Muscle layer of duodenum (tissue), 2 donors: ENCODE results near the gene CFH.

Experiments used
- H3K27ac ChIP-seq: one replicate; pipeline ENCODE4 v1.7.0; 2013; ENCODE audit warnings: mild to moderate bottlenecking, low read length
- H3K27me3 ChIP-seq: one replicate; pipeline ENCODE4 v1.7.0; 2013; ENCODE audit warnings: low read depth, mild to moderate bottlenecking, control low read depth, low read length
- H3K36me3 ChIP-seq, 2 donors: one replicate each; pipeline ENCODE4 v1.7.0; 2013; ENCODE audit warnings: low read length in 2 of 2, control low read depth in 1 of 2, mild to moderate bottlenecking in 1 of 2; ENCODE audit not compliant: insufficient read depth in 2 of 2, control insufficient read depth in 1 of 2
- H3K4me1 ChIP-seq, 2 donors: one replicate each; pipeline ENCODE4 v1.7.0; 2013; ENCODE audit warnings: low read length in 2 of 2, mild to moderate bottlenecking in 2 of 2, control low read depth in 1 of 2, moderate library complexity in 1 of 2; ENCODE audit not compliant: insufficient read depth in 2 of 2, control insufficient read depth in 1 of 2
- H3K4me3 ChIP-seq, 2 donors: one replicate each; pipeline ENCODE4 v1.7.0; 2013; ENCODE audit warnings: low read length in 2 of 2, low read depth in 1 of 2, mild to moderate bottlenecking in 1 of 2
- H3K9me3 ChIP-seq, 2 donors: one replicate each; pipeline ENCODE4 v1.7.0; 2013; ENCODE audit warnings: low read length in 2 of 2, control low read depth in 1 of 2, mild to moderate bottlenecking in 1 of 2; ENCODE audit not compliant: control insufficient read depth in 1 of 2
- donor health status: healthy.

CFH gene

DNA sequence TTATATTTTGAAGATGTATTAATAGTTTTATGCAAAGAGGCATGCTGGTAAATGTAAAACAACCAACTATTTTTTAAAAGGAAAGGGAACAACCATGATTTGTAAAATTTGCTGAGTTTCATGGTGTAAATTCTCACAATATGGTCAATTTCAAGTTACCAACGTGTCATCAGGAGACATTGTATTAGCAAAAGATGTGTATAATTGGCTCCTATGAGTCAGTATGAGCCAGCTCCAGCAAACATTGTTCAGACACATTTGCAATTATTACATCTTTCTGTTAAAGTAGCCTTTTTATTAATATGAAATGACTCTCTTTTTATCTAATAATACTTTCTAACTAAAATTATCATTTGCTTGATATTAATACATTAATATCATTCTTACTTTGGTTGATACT, 15.3 kb downstream of the CFH start:
- Histone ChIP-seq H3K27me3 (no peaks in the 10 kb centered on the region), H3K4me1 (no peaks in the 10 kb centered on the region), H3K9me3 (peaks cover 2 to 4% of the 10 kb centered on the region in 2 donors), H3K4me3 (no peak overlapping the region), H3K36me3 (no peaks in the 10 kb centered on the region), H3K27ac (no peak overlapping the region)

- H3K4me1 ChIP-seq: no peaks in the 10 kb centered on the region
- peaks cover 2 to 4% of the 10 kb centered on the region in 2 donors for H3K9me3 ChIP-seq
- H3K4me3 ChIP-seq: no peak overlapping the region
- H3K36me3 ChIP-seq: no peaks in the 10 kb centered on the region
- H3K27ac ChIP-seq: no peak overlapping the region
- H3K27me3 ChIP-seq: no peaks in the 10 kb centered on the region
Measured at GRCh38 chr1:196669051-196669450, 17.2 kb downstream of the CFH start.

GRCh38 chr1:196669693-196670092, 17.9 kb downstream of the CFH start:
- Histone ChIP-seq H3K27me3 (no peaks in the 10 kb centered on the region), H3K4me3 (no peak overlapping the region), H3K27ac (no peak overlapping the region), H3K36me3 (no peaks in the 10 kb centered on the region), H3K4me1 (no peaks in the 10 kb centered on the region), H3K9me3 (peaks cover 2 to 4% of the 10 kb centered on the region in 2 donors)

- H3K27me3 ChIP-seq: no peaks in the 10 kb centered on the region
- H3K36me3 ChIP-seq: no peaks in the 10 kb centered on the region
- H3K4me3 ChIP-seq: no peak overlapping the region
- no peak overlapping the region for H3K27ac ChIP-seq
- H3K9me3 ChIP-seq: no peaks in the 10 kb centered on the region
- no peaks in the 10 kb centered on the region for H3K4me1 ChIP-seq
Measured at GRCh38 chr1:196674908-196675307, 23.1 kb downstream of the CFH start.

DNA sequence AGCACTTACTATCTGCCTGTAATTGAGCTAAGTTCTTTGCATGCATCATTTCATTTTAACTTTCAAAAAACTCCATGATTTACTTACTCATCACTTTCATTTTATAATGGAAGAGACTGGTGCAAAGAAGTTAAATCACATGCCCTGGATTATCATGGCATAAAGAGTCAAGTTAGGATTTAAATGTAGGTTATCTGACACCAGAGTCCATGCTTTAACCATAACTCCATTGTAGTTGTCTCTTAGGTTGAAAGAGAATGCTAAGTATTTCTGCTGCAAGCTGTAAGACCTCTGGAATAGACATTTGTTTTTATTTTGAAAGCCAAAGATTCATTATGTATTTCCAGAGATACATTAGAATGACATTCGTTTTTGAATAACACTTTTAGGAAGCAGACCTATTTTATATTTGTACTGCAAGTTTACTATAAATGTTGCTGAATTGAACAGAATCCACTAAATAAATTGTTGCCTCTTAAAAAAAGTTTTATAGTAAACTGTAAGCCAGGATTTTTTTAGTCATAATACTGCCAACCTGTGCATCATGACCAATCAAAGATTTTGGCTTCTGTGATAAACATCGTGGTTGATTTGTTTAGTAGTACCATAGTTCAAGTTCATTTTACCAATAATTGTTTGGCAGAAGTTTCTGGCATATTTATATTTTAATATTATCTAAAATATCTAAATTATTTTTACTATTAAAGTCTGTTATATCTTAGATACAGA, 26.1 kb downstream of the CFH start:
- Histone ChIP-seq H3K4me3 (no peak overlapping the region), H3K4me1 (no peaks in the 10 kb centered on the region), H3K27ac (no peak overlapping the region), H3K36me3 (no peaks in the 10 kb centered on the region), H3K9me3 (no peaks in the 10 kb centered on the region), H3K27me3 (no peaks in the 10 kb centered on the region)

DNA sequence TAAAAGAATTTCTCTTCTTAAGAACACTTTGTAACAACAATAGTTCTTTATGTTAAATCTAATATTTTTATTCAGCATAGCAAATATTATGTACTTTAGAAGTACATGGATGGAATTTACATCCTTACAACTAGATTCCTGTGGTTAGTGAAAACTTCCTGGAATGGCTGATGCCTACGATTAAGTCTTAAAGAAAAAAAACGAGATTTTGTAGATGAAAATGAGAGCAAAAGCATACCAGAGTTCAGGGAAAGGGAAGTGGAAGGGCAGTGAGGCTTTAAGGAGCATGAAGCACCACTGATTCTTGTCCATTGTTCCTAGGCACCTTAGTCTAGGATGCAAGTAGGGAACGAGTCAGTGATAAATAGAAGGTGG, 26.7 kb downstream of the CFH start:
- Histone ChIP-seq H3K36me3 (no peaks in the 10 kb centered on the region), H3K27me3 (no peaks in the 10 kb centered on the region), H3K4me1 (no peaks in the 10 kb centered on the region), H3K9me3 (no peaks in the 10 kb centered on the region), H3K27ac (no peak overlapping the region), H3K4me3 (no peak overlapping the region)

DNA sequence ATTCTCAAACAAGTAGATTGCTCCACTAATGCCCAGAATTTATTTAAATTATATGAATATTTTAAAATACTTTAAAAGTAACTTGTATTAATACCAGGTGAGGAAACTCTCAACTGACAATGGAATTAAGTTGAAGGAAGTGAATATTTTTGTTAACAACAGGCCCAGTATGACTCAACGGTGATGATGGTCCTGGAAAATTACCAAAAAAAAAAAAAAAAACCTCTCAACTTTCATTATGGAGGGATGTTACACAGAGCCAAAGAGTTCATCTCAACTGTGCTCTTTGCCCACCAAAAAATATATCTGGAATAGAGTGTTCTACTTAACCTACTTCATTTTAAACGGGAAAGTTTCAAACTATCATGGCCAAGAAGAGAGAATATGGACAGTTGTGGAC, 28.3 kb downstream of the CFH start:
- no peaks in the 10 kb centered on the region for H3K9me3 ChIP-seq
- no peaks in the 10 kb centered on the region for H3K36me3 ChIP-seq
- no peak overlapping the region for H3K4me3 ChIP-seq

DNA sequence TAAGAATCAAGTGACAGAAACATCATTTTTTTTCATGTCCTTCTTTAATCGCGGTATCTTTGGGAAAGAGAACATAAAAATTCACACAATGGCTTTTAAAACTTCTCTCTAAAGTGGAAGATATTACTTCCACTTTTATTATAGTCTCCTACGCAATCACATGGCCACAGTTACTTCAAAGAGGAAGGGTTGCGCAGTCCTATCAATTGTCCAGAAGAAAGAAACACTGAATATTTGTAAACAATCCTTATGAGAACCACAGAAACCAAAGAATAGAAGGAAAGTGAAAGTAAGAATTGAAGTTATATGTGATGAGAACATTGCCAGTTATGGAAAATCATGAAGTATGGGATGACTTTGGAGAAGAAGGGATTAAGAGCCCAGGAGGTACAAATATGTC, 32.6 kb downstream of the CFH start:
- no peaks in the 10 kb centered on the region for H3K27me3 ChIP-seq
- no peak overlapping the region for H3K27ac ChIP-seq
- no peaks in the 10 kb centered on the region for H3K9me3 ChIP-seq
- no peaks in the 10 kb centered on the region for H3K4me1 ChIP-seq
- no peaks in the 10 kb centered on the region for H3K36me3 ChIP-seq
- H3K4me3 ChIP-seq: no peak overlapping the region

More for the DNA sequence above, 28.3 kb downstream of the CFH start:
- Histone ChIP-seq H3K27ac (no peak overlapping the region), H3K4me1 (no peaks in the 10 kb centered on the region), H3K27me3 (no peaks in the 10 kb centered on the region)

DNA sequence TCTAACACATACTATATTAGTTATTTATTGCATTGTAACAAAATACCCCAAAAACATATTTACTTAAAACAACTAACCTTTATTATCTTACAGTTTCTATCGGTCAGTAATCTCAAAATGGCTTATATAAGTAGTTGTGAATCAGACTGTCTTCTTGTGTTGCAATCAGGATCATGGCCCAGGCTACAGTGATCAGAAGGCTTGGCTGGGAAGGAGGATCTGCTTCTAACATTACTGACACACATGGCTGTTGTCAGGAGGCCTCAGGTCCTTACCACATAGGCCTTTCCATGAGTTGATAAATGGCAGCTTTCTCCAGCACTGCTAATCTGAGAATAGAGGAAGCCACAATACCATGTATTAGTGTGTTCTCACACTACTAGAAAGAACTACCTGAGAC, 33.7 kb downstream of the CFH start:
- H3K4me1 ChIP-seq: no peaks in the 10 kb centered on the region
- H3K9me3 ChIP-seq: no peaks in the 10 kb centered on the region
- no peak overlapping the region for H3K27ac ChIP-seq
- H3K4me3 ChIP-seq: no peak overlapping the region
- H3K36me3 ChIP-seq: no peaks in the 10 kb centered on the region
- no peaks in the 10 kb centered on the region for H3K27me3 ChIP-seq

DNA sequence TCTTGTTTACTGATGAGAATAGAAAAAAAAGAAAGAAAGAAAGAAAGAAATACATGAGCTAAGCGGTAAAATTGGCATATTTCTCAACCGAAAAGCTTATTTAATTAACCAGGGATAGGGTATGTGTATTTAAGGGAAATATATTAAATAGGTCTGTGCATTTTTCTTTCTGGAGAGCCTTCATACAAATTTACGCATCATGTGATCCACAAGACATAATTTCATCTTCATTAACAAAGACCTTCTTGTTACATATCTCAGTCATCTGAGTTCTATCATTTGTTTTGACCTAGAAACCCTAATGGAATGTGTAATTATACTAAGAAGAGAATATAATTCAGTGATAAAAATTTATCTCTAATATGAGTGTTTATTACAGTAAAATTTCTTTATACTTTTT, 37.2 kb downstream of the CFH start:
- H3K27me3 ChIP-seq: no peaks in the 10 kb centered on the region
- H3K4me1 ChIP-seq: no peaks in the 10 kb centered on the region
- no peak overlapping the region for H3K27ac ChIP-seq
- no peaks in the 10 kb centered on the region for H3K9me3 ChIP-seq
- H3K36me3 ChIP-seq: no peaks in the 10 kb centered on the region
- no peak overlapping the region for H3K4me3 ChIP-seq

DNA sequence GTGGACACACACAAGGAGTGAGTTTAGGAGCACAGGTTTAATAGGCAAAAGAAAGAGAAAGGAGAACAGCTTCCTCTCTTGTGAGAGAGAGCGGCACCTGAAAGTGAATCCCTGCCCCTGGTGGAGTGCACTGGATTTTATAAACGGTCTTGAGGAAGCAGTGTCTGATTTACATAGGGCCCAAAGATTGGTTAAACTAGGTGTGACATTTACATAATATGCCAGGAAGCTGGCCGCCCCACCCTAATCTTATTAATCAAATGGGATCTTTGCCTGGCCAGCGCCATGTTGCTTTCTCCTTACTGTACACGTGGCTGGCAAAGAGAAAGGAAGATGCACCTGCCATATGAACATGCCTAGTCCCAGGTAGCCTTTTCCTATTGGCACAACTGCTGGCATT, 38.7 kb downstream of the CFH start:
- Histone ChIP-seq H3K27ac (no peak overlapping the region), H3K36me3 (no peaks in the 10 kb centered on the region), H3K9me3 (no peaks in the 10 kb centered on the region), H3K4me3 (no peak overlapping the region), H3K27me3 (no peaks in the 10 kb centered on the region), H3K4me1 (no peaks in the 10 kb centered on the region)

- H3K36me3 ChIP-seq: no peaks in the 10 kb centered on the region
- no peak overlapping the region for H3K27ac ChIP-seq
Measured at GRCh38 chr1:196698993-196699392, 47.1 kb downstream of the CFH start.

More at GRCh38 chr1:196698993-196699392, 47.1 kb downstream of the CFH start:
- Histone ChIP-seq H3K4me3 (no peak overlapping the region), H3K9me3 (no peaks in the 10 kb centered on the region), H3K4me1 (no peaks in the 10 kb centered on the region), H3K27me3 (no peaks in the 10 kb centered on the region)
